Heart left ventricle (tissue), 13 donors: ENCODE results near the gene SNUPN.

Source experiments
- POLR2A ChIP-seq, 2 donors: fragments of 450-650 bp; IDR thresholded peaks; one replicate each; pipeline ENCODE4 v1.6.1; 2017; ENCODE audit warnings: antibody characterized with exemption in 2 of 2, mild to moderate bottlenecking in 2 of 2, moderate library complexity in 2 of 2
- TF ChIP-seq, protein P1 (sequence below), 12 donors: fragments of 200-600 bp; sonication (generic) in 4 of 12; IDR thresholded peaks; one replicate each; pipeline versions ENCODE4 v1.5.0 to v1.8.0; 2018 to 2022; ENCODE audit warnings: antibody characterized with exemption in 12 of 12, mild to moderate bottlenecking in 5 of 12
- donor health status: ischemic (EF 13 %, LVEDD 7.1; RV severe dilation, severe dysfunction).
- donor health status: DM: no; HTN: yes; CAD: no.
- donor health status: DM: no; HTN: no; CAD: no.
- donor health status: ischemic (EF 25% LVEDD 6.9; RV normal size, moderate dysfunction).
- donor health status: ischemic (EF 25% LVEDD 5.7; RV mildly dilated, moderate dysfunction).
- donor health status: ischemic (EF 35%, LVEDD 5.7; RV mildly dilated, moderate dysfunction).
- donor health status: nonischemic (EF 11% LVEDD 7.7; RV severe dilation, severe dysfunction).
- donor health status: DM: yes; HTN: yes; CAD: no.
- donor health status: PGD.
- donor health status: ischemic (EF 29% LVEDD 5.4; RV normal size, mild dysfunction).
- donor health status: nonischemic (EF 23%, LVEDD 6.1; RV moderate dilation, normal function).

GRCh38 chr15:75578948-75579920 is 46.3 kb downstream of the SNUPN start, which contains the start of gene PTPN9:
- TF ChIP-seq POLR2A (IDR thresholded peaks at IDR 0.05), result no peak
- TF ChIP-seq, protein P1, sequence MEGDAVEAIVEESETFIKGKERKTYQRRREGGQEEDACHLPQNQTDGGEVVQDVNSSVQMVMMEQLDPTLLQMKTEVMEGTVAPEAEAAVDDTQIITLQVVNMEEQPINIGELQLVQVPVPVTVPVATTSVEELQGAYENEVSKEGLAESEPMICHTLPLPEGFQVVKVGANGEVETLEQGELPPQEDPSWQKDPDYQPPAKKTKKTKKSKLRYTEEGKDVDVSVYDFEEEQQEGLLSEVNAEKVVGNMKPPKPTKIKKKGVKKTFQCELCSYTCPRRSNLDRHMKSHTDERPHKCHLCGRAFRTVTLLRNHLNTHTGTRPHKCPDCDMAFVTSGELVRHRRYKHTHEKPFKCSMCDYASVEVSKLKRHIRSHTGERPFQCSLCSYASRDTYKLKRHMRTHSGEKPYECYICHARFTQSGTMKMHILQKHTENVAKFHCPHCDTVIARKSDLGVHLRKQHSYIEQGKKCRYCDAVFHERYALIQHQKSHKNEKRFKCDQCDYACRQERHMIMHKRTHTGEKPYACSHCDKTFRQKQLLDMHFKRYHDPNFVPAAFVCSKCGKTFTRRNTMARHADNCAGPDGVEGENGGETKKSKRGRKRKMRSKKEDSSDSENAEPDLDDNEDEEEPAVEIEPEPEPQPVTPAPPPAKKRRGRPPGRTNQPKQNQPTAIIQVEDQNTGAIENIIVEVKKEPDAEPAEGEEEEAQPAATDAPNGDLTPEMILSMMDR (IDR thresholded peaks at IDR 0.05), result peak; percentile 37 to 72 (median 56)
